Duodenal mucosa (tissue), 2 donors: ENCODE results near the gene HCK.
"Not testable (repeated sequence)": the region's sequence is repeated elsewhere in the genome, so short reads cannot be mapped to it uniquely, and the experiment has no call there.

Source experiments
- H3K27ac ChIP-seq: one replicate; pipeline ENCODE4 v1.7.0; 2013; ENCODE audit warnings: low read depth, low read length
- H3K27me3 ChIP-seq, 2 donors: one replicate each; pipeline ENCODE4 v1.7.0; 2013; ENCODE audit warnings: low read length in 2 of 2, control low read depth in 1 of 2; ENCODE audit not compliant: insufficient read depth in 2 of 2, control insufficient read depth in 1 of 2
- H3K36me3 ChIP-seq, 2 donors: one replicate each; pipeline ENCODE4 v1.7.0; 2013; ENCODE audit warnings: low read length in 2 of 2, control low read depth in 1 of 2; ENCODE audit not compliant: insufficient read depth in 2 of 2, control insufficient read depth in 1 of 2
- H3K4me1 ChIP-seq, 2 donors: one replicate each; pipeline ENCODE4 v1.7.0; 2013; ENCODE audit warnings: low read length in 2 of 2, control low read depth in 1 of 2; ENCODE audit not compliant: insufficient read depth in 2 of 2, control insufficient read depth in 1 of 2
- H3K4me3 ChIP-seq, 2 donors: one replicate each; pipeline ENCODE4 v1.7.0; 2013; ENCODE audit warnings: low read length in 2 of 2, low read depth in 1 of 2
- H3K9ac ChIP-seq, 2 donors: one replicate each; pipeline ENCODE4 v1.7.0; 2013; ENCODE audit warnings: low read length in 2 of 2, low read depth in 1 of 2
- H3K9me3 ChIP-seq, 2 donors: one replicate each; pipeline ENCODE4 v1.7.0; 2013; ENCODE audit warnings: low read length in 2 of 2, control low read depth in 1 of 2; ENCODE audit not compliant: control insufficient read depth in 1 of 2

HCK gene

DNA sequence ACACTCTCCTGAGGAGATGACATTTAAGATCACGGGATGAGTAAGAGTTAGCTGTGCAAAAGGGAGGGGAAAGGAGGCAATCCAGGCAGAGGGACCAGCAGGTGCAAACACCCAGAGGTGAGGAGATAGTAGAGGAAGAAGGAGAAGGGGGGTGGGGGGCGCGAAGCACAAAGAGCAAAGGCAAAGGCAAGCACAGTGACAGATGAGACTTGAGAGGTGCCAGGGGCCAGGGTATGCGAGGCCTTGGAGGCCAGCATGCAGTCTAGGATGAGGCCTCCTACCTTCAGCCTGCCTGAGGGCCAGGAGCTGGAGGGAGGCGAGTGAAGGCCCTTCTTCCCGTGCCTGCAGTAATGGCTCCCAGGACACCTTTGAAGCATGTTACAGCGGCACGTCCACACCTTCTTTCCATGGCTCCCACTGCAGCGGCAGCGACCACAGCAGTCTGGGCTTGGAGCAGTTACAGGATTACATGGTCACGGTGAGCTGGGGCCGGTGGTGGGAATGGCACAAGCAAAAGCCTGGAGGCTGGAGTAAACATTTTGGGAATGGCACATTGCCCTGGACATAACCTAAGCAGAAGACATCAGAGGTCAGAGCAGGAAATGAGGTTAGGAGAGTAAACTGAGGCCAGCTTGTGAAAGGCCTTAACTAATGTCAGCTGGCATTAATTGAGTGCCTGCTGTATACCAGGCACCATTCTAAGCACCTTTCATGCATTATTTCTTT, 23.2 kb upstream of the HCK start:
- peaks cover 0 to 11% of the 10 kb centered on the region in 2 donors for H3K4me1 ChIP-seq
- H3K4me3 ChIP-seq, result no peak overlapping the region
- H3K27me3 ChIP-seq, result peaks cover 22 to 24% of the 10 kb centered on the region in 2 donors
- H3K27ac ChIP-seq, result no peak overlapping the region
- no peaks in the 10 kb centered on the region for H3K36me3 ChIP-seq
- no peak overlapping the region for H3K9ac ChIP-seq
- H3K9me3 ChIP-seq, result no peaks in the 10 kb centered on the region

DNA sequence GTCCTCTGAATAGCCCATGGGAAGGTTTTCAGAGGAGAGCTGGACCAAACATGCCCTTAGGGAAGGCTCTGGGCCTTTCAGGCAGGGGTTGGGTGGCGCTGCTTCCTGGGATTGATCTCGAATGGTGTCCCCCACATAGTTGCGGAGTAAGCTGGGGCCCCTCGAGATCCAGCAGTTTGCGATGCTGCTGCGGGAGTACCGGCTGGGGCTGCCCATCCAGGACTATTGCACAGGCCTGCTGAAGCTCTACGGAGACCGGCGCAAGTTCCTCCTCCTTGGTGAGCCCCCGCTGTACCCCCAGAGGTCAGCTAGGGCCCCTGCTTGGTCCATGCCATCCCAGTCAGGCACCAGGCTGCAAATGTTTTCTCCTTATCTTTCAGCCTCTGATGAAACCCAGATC, 22.5 kb upstream of the HCK start:
- Histone ChIP-seq H3K4me3 (no peak overlapping the region), H3K27ac (no peak overlapping the region), H3K36me3 (no peaks in the 10 kb centered on the region), H3K9me3 (no peaks in the 10 kb centered on the region), H3K9ac (no peak overlapping the region), H3K4me1 (peaks cover 0 to 11% of the 10 kb centered on the region in 2 donors), H3K27me3 (peaks cover 24 to 29% of the 10 kb centered on the region in 2 donors)

DNA sequence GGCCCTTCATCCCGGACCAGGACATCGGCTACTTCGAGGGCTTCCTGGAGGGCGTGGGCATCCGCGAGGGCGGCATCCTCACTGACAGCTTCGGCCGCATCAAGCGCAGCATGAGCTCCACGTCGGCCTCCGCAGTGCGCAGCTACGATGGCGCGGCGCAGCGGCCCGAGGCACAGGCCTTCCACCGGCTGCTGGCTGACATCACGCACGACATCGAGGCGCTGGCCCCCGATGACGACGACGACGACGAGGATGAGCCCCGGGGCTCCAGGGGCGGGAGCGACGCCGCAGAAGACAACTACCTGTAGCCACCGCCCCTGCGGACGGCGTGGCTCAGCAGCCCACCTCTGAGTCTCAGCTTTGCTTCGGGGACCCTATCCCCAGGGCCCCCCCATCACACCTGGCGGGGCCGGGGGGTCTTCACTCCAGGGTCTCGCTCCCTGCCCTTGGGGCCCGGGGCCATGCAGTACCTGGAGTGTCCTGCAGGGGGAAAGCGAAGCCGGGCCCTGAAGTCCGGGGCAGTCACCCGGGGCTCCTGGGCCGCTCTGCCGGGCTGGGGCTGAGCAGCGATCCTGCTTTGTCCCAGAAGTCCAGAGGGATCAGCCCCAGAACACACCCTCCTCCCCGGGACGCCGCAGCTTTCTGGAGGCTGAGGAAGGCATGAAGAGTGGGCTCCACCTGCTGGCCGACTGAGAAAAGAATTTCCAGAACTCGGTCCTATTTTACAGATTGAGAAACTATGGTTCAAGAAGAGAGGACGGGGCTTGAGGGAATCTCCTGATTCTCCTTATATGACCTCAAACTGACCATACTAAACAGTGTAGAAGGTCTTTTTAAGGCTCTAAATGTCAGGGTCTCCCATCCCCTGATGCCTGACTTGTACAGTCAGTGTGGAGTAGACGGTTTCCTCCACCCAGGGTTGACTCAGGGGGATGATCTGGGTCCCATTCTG, 20.8 kb upstream of the HCK start:
- H3K4me1 ChIP-seq, result peaks cover 0 to 11% of the 10 kb centered on the region in 2 donors
- peaks cover 30 to 33% of the 10 kb centered on the region in 2 donors for H3K27me3 ChIP-seq
- peak overlapping the region; percentile 35 to 40 for H3K4me3 ChIP-seq
- H3K9me3 ChIP-seq, result no peaks in the 10 kb centered on the region
- H3K36me3 ChIP-seq, result no peaks in the 10 kb centered on the region
- H3K27ac ChIP-seq, result no peak overlapping the region
- peak overlapping the region in 1 of 2 donors; percentile 13 for H3K9ac ChIP-seq

DNA sequence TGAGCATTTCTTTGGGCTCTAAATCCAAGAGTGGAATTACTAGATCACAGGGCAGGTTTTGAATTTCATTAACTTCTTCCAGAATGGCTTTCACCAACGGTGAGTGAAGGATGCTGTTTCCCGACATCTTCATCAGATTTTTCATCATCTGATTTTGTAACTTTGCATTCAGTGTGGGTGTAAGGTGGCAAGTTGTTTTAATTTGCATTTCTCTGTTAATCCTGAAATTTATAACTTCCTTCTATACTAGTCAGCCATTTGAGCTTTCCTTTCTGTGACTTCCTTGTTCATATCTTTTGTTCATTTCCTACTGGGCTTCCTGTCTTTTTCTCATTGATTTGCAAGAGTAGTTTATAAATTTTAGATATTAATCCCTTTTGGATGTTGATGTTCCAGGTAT, 18.7 kb upstream of the HCK start:
- H3K4me1 ChIP-seq, result peaks cover 0 to 7% of the 10 kb centered on the region in 2 donors
- H3K4me3 ChIP-seq, result no peak overlapping the region
- H3K9ac ChIP-seq, result no peak overlapping the region
- H3K36me3 ChIP-seq, result no peaks in the 10 kb centered on the region
- peaks cover 33 to 35% of the 10 kb centered on the region in 2 donors for H3K27me3 ChIP-seq
- H3K9me3 ChIP-seq, result no peaks in the 10 kb centered on the region
- H3K27ac ChIP-seq, result no peak overlapping the region

DNA sequence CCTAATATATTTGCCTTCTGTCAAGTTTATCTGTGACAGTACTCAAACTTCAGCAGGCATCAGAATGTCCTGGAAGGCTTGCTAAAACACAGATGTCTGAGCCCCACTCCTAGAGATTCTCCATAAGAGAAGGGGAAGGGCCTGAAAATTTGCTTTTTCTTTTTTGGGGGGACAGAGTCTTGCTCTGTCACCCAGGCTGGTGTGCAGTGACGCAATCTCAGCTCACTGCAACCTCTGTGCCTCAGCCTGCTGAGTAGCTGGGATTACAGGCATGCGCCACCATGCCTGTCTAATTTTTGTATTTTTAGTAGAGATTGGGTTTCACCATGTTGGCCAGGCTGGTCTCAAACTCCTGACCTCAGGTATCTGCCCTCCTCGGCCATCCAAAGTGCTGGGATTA, 18.3 kb upstream of the HCK start:
- peaks cover 33 to 35% of the 10 kb centered on the region in 2 donors for H3K27me3 ChIP-seq
- H3K27ac ChIP-seq, H3K4me1 ChIP-seq: not testable (repeated sequence)

DNA sequence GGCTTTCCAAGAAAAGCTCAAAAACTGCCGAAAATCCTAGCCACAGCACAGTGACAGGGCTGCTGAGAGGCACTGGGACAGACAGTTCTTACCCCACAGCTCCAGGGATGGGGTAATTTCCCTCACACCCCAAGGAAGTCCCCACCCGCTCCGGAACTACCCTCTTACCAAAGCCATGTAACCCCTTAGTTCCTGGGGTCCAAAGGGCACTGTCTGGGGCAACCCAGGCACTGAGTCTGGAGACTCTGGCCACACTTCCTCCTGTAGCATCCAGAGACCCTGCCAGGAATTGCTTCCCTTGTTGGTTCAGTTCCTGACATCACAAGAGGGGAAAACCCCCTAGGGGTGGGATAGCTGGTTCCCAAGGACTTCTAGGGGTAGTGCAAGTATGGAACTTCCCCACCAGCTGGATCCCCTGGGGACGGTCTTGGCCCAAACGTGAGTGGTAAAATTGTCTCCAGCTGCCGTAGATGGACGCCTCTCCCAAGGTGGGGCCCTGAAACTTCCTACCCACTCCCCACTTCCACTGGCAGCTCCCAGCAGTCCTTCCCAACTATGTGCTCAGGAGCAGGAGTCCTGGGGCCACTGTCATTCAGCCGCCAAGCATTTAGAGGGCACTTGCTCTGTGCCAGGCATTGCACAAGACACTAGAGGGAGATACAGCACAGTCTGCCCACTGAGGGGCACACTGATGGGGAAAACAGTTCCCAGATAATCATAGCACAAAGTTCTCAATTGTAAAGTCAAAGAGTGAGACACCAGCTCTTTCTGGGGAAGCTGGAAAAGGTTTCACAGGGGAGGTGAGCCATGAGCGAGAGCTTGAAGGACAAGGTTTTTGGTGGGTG, 17.2 kb upstream of the HCK start:
- Histone ChIP-seq H3K9me3 (no peaks in the 10 kb centered on the region), H3K36me3 (no peaks in the 10 kb centered on the region), H3K27me3 (peaks cover 29 to 33% of the 10 kb centered on the region in 2 donors), H3K9ac (no peak overlapping the region), H3K4me1 (peaks cover 0 to 7% of the 10 kb centered on the region in 2 donors), H3K27ac (no peak overlapping the region), H3K4me3 (no peak overlapping the region)

More for the DNA sequence above, 18.3 kb upstream of the HCK start:
- H3K9me3 ChIP-seq, H3K36me3 ChIP-seq, H3K9ac ChIP-seq, H3K4me3 ChIP-seq: not testable (repeated sequence)

DNA sequence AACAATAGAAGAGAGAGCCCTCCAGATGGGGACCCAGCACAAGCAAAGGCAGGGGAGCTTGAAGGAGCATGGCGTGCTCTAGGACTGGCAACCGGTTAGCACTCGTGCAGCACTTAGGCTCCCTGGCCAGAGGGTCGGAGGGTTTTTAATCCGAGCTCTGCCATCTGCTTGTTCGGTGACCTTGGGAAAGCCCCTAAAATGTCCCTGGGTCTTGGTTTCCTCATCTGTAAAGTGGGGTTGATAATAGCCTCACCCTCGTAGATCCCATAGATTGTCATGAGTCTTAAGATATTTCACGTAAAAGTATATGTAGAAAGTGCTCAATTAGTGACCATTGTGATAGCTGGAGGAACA, 16.6 kb upstream of the HCK start:
- Histone ChIP-seq H3K4me3 (no peak overlapping the region), H3K27ac (no peak overlapping the region), H3K4me1 (peaks cover 0 to 7% of the 10 kb centered on the region in 2 donors), H3K9me3 (no peaks in the 10 kb centered on the region), H3K27me3 (peaks cover 27 to 28% of the 10 kb centered on the region in 2 donors), H3K36me3 (no peaks in the 10 kb centered on the region), H3K9ac (no peak overlapping the region)

DNA sequence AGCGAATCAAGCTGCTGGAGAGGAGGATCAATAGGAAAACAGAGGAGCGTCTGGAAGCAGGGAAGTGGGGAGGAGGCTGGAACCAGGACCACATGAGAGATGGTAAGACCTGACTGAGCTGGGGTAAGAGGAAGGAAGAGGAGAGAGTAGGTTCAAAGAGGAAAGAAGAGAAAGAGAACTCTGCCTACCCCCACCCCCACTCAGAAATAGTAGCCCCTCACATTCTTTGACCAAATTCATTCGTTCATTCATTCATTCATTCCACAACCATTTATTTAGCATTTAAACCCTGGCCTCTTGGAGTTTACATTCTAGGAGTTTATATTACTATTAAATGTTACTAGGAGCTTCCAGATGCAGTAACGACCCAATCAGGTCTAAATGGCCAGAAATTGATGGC, 15.8 kb upstream of the HCK start:
- no peak overlapping the region for H3K27ac ChIP-seq
- no peaks in the 10 kb centered on the region for H3K36me3 ChIP-seq
- no peak overlapping the region for H3K4me3 ChIP-seq
- H3K27me3 ChIP-seq, result peaks cover 27 to 28% of the 10 kb centered on the region in 2 donors
- H3K9me3 ChIP-seq, result no peaks in the 10 kb centered on the region
- no peak overlapping the region for H3K9ac ChIP-seq
- peaks cover 0 to under 1% of the 10 kb centered on the region in 2 donors for H3K4me1 ChIP-seq

DNA sequence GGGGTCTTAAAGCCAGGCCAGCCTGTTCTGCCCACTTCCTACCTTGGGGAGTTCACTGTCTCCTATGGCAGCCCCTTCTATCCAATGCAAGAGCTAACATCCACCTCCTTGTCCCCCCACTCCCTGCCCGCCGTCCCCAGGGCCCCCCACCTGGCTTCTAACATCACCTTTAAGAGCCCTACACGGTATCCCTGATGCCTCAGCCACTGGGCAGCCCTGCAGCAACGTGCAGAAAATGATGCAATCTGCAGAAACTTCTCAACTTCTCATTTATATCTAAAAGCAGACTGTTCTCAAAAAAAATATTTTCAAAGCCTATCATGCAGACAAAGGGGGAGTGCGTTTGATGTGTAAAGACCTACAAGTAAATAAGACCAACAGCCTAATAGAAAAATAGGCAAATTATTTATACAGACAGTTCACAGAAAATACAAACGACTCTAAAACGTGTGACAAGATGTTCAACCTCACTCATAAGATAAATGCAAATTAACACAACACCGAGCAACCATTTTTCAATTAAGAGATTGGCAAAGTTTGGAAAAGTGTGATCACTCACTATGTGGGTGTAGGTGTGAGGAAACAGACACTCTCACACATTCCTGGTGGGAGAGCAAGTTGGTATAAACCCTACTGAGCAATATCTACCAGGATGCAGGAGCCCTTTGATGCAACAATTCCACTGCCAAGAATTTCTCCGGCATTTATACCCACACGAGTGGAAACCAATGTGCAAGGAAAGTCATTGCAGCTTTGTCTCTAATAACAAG, 15.1 kb upstream of the HCK start:
- H3K4me3 ChIP-seq, result no peak overlapping the region
- no peaks in the 10 kb centered on the region for H3K4me1 ChIP-seq
- H3K36me3 ChIP-seq, result no peaks in the 10 kb centered on the region
- H3K27ac ChIP-seq, result no peak overlapping the region
- no peaks in the 10 kb centered on the region for H3K9me3 ChIP-seq
- H3K27me3 ChIP-seq, result peaks cover 24 to 26% of the 10 kb centered on the region in 2 donors
- no peak overlapping the region for H3K9ac ChIP-seq
